ENCODE data around the gene IQCH. TPM values are rescaled to one million over a fixed set of nuclear protein-coding genes. Genes with fewer than 3 reads are reported as not detected.

Gene IQCH
- total and polyA plus RNA-seq, 9 of the 15 experiments (the other 6 are each of a cell fraction or from before 2014, with no cell fraction given) = 1.8 to 3.9 (median 2.7) TPM

DNA sequence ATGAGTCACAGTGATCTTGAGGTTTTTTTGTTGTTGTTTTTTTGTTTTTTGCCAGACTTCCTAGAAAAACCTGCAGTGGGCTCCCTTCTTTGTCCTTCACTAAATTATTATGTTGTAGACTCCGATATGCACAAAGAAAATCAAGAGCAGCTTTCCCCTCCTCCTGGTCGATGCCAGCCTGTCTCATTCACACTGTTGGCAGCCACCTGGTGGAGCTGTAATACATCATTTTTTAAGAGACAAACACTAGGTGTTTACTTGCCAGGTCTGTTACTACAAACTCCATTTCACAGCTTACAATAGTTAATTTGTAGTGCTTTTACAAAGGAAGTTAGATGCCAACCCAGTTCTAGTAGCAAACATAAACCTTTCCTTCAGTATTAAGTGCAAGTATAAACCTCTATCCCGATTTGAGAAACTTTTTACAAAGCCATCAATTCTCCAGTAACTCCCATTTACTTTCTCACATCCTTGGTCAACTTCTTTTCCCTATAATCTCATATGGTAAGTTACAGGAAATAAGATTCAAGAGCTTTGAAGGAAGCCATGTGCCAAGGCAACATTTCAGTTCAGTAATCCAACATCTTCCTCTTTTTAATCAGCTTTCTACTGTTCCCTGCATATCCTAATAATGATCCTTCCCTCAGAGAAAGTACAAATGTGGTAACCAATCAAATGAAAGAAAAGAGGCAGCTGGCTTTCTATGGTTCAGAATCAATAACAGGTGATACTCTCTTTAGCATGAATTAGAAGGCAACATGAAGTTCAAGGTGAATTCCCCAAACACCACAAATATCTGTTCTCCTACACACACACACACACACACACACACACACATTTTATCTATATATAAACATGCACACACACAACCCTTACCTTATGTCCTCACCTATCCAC, 14.1 kb upstream of the IQCH start (continued):
- no peak for TF ChIP-seq RFX1 (IDR thresholded peaks at IDR 0.05)

DNA sequence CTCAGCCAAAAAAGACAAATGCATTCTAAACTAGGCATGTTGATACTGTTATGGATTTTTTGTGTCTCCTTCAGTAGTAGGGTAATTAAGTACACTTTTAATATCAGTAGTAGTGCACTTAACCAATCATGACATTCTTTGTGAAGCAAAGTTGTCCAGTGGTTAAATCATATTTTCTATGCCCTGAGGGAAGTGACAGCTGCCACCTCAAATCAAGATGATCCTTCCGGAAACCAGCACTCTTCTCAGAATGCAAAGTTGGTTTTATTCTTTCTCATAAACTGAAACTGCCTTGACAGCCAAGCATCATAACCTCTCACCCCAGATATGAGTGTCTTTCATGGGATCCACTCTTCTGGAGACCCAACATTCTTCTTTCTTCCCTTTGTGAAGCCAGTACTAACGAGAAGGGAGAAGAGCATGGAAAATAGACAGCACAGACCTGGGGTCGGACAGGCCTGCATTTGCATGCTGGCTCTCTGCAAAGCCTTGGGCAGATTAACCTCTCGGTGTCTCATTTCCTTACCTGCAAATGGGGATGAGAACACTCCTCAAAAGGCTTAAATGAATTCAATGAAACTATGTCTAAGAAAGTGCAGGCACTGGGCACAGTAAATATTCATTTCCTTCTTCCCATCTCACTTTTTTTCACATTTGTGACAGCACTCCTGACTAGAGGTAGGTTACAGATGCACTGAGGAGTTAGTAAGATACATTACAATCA, 13.3 kb upstream of the IQCH start:
- no peaks in the 10 kb centered on the region for H3K9me1 ChIP-seq (ENCODE audit: control insufficient read depth, insufficient read depth, low read length)
- BruUV-seq (replicated peaks) = no TSS peak
- FAIRE-seq (no peak), DNase-seq (ENCODE audit: extremely low read depth in 1 of 4, low spot score in 3 of 4) (no peak), ATAC-seq (no peak; the same call in 2 of the 3 replicates)
- POLR2A ChIA-PET = interaction anchor here (0.5 to 2.2 kb wide), 4 partner anchors 10 to 515 kb away, joined by 3 to 5 read pairs (median 3); no protein-coding TSS in a partner anchor
- H3K4me2 ChIP-seq (ENCODE audit: insufficient read depth, low read length) = no peak overlapping the region
- 60% methylated on average over 4 of the region's 4 CpGs for WGBS (ENCODE audit: insufficient coverage, low coverage, missing lambda C conversion rate)
- H3K36me3 ChIP-seq (ENCODE audit: control insufficient read depth, insufficient read depth, low read length) = peaks cover 30% of the 10 kb centered on the region
- H3K4me1 ChIP-seq (replicated peaks in 1 of 2; ENCODE audit: control insufficient read depth in 2 of 2, insufficient read depth in 2 of 2, low read length in 2 of 2) = no peaks in the 10 kb centered on the region
- TF ChIP-seq SIN3A (IDR thresholded peaks at IDR 0.05; ENCODE audit: borderline replicate concordance in 2 of 2, control insufficient read depth in 1 of 2, low read depth in 2 of 2, low read length in 2 of 2) = no peak
- no peak for TF ChIP-seq POLR2G (IDR thresholded peaks at IDR 0.05; ENCODE audit: low read depth, low read length)
- no peak for TF ChIP-seq ZNF174 (CRISPR knock-in tag; IDR thresholded peaks at IDR 0.05)
- no peak for TF ChIP-seq PPARD (CRISPR knock-in tag; IDR thresholded peaks at IDR 0.05)
- TF ChIP-seq, protein P1, sequence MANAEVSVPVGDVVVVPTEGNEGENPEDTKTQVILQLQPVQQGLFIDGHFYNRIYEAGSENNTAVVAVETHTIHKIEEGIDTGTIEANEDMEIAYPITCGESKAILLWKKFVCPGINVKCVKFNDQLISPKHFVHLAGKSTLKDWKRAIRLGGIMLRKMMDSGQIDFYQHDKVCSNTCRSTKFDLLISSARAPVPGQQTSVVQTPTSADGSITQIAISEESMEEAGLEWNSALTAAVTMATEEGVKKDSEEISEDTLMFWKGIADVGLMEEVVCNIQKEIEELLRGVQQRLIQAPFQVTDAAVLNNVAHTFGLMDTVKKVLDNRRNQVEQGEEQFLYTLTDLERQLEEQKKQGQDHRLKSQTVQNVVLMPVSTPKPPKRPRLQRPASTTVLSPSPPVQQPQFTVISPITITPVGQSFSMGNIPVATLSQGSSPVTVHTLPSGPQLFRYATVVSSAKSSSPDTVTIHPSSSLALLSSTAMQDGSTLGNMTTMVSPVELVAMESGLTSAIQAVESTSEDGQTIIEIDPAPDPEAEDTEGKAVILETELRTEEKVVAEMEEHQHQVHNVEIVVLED (CRISPR knock-in tag; IDR thresholded peaks at IDR 0.05) = no peak
- H4K20me1 ChIP-seq (replicated peaks; ENCODE audit: control insufficient read depth, insufficient read depth, low read length) = no peaks in the 10 kb centered on the region
- CTCF ChIA-PET (ENCODE audit: low intra/inter-chr PET ratio) = interaction anchor here (0.6 to 3.2 kb wide), 2 partner anchors 62 to 155 kb away, joined by 3 to 16 read pairs; no protein-coding TSS in a partner anchor
- H2AFZ ChIP-seq (ENCODE audit: low read depth, low read length) = no peak overlapping the region
- H3K9me3 ChIP-seq (replicated peaks; ENCODE audit: control insufficient read depth, insufficient read depth, low read depth, low read length) = no peaks in the 10 kb centered on the region
- intact Hi-C loops (cut with micrococcal nuclease) (no loop called here), in situ Hi-C loops (cut with MboI) (no loop called here)
- H3K79me2 ChIP-seq (ENCODE audit: control insufficient read depth, insufficient read depth, low read length) = peaks cover 92% of the 10 kb centered on the region
- H3K4me3 ChIP-seq = no peak overlapping the region
- H3K27ac ChIP-seq (ENCODE audit: extremely low read depth, low read depth, low read length) = no peak overlapping the region
- H3K27me3 ChIP-seq (ENCODE audit: control insufficient read depth in 2 of 2, insufficient read depth in 2 of 2, low read length in 2 of 2) = no peaks in the 10 kb centered on the region
- H3K9ac ChIP-seq (ENCODE audit: insufficient read depth in 1 of 2, low read depth in 2 of 2, low read length in 2 of 2) = no peak overlapping the region

Data from K562 (cell line).